GM15510 (cell line): ENCODE data around the gene DNM2.
A peak's percentile ranks its signal among the peaks of the same experiment; 100 is the strongest.

ENCODE experiments used
- POLR2A ChIP-seq: IDR thresholded peaks from 3 replicates; pipeline ENCODE4 v1.6.1; 2011; ENCODE audit warnings: borderline replicate concordance; ENCODE audit not compliant: insufficient read length; ENCODE audit errors: extremely low read depth

DNM2 gene

GRCh38 chr19:10818301-10819123, 100.6 kb downstream of the DNM2 start:
- TF ChIP-seq POLR2A: no peak

- no peak for TF ChIP-seq POLR2A
Measured at GRCh38 chr19:10819124-10820060, 101.5 kb downstream of the DNM2 start.

- no peak for TF ChIP-seq POLR2A
Measured at GRCh38 chr19:10820173-10820572, 102.3 kb downstream of the DNM2 start.

GRCh38 chr19:10823690-10824089, 105.8 kb downstream of the DNM2 start:
- TF ChIP-seq POLR2A: no peak

- no peak for TF ChIP-seq POLR2A
Measured at GRCh38 chr19:10826231-10826630, 108.4 kb downstream of the DNM2 start.

- no peak for TF ChIP-seq POLR2A
Measured at GRCh38 chr19:10826846-10827245, 109.0 kb downstream of the DNM2 start.

GRCh38 chr19:10828981-10829821, 111.3 kb downstream of the DNM2 start:
- TF ChIP-seq POLR2A: no peak

GRCh38 chr19:10829967-10830366, 112.1 kb downstream of the DNM2 start:
- no peak for TF ChIP-seq POLR2A

- TF ChIP-seq POLR2A: no peak
Measured at GRCh38 chr19:10830370-10830769, 112.5 kb downstream of the DNM2 start.

GRCh38 chr19:10830931-10831779, 113.3 kb downstream of the DNM2 start:
- TF ChIP-seq POLR2A: peak; percentile 8

GRCh38 chr19:10831987-10832938, 114.4 kb downstream of the DNM2 start:
- no peak for TF ChIP-seq POLR2A

GRCh38 chr19:10832939-10833296, 115.0 kb downstream of the DNM2 start:
- no peak for TF ChIP-seq POLR2A
